ENCODE results near the gene RAB40A.
"Not testable (repeated sequence)": the region's sequence is repeated elsewhere in the genome, so short reads cannot be mapped to it uniquely, and the experiment has no call there.

The RAB40A gene

GRCh38 chrX:103477496-103477895 lies 41.8 kb downstream of the RAB40A start:
- no peak overlapping the region for H3K4me3 ChIP-seq (ENCODE audit: low read depth, low read length)
- TF ChIP-seq CTCF (IDR thresholded peaks at IDR 0.05; ENCODE audit: control insufficient read depth, extremely low read depth, insufficient read depth): no peak
- DNase-seq (ENCODE audit: low read depth): no peak

GRCh38 chrX:103475381-103475780 lies 43.9 kb downstream of the RAB40A start:
- no peak for DNase-seq (ENCODE audit: low read depth)
- no peak for TF ChIP-seq CTCF (IDR thresholded peaks at IDR 0.05; ENCODE audit: control insufficient read depth, extremely low read depth, insufficient read depth)

GRCh38 chrX:103469977-103470376 lies 49.3 kb downstream of the RAB40A start:
- not testable (repeated sequence) for H3K4me3 ChIP-seq (ENCODE audit: low read depth, low read length); DNase-seq (ENCODE audit: low read depth)

More at GRCh38 chrX:103475381-103475780, 43.9 kb downstream of the RAB40A start:
- H3K4me3 ChIP-seq (ENCODE audit: low read depth, low read length): no peak overlapping the region

GRCh38 chrX:103467887-103468286 lies 51.4 kb downstream of the RAB40A start:
- no peak overlapping the region for H3K4me3 ChIP-seq (ENCODE audit: low read depth, low read length)
- no peak for DNase-seq (ENCODE audit: low read depth)
- no peak for TF ChIP-seq CTCF (IDR thresholded peaks at IDR 0.05; ENCODE audit: control insufficient read depth, extremely low read depth, insufficient read depth)

GRCh38 chrX:103467156-103467555 lies 52.1 kb downstream of the RAB40A start:
- no peak overlapping the region for H3K4me3 ChIP-seq (ENCODE audit: low read depth, low read length)
- DNase-seq (ENCODE audit: low read depth): no peak
- no peak for TF ChIP-seq CTCF (IDR thresholded peaks at IDR 0.05; ENCODE audit: control insufficient read depth, extremely low read depth, insufficient read depth)

- peak; percentile 8 for DNase-seq (ENCODE audit: low read depth)
- TF ChIP-seq CTCF (IDR thresholded peaks at IDR 0.05; ENCODE audit: control insufficient read depth, extremely low read depth, insufficient read depth): peak; percentile 77
- no peak overlapping the region for H3K4me3 ChIP-seq (ENCODE audit: low read depth, low read length)
These were observed 54.5 kb downstream of the RAB40A start for GRCh38 chrX:103464774-103465117.

GRCh38 chrX:103464072-103464773 lies 55.1 kb downstream of the RAB40A start:
- peak; percentile 21 for TF ChIP-seq CTCF (IDR thresholded peaks at IDR 0.05; ENCODE audit: control insufficient read depth, extremely low read depth, insufficient read depth)
- H3K4me3 ChIP-seq (ENCODE audit: low read depth, low read length): no peak overlapping the region
- DNase-seq (ENCODE audit: low read depth): no peak
